ENCODE results near the gene HNRNPH1.

The HNRNPH1 gene

DNA sequence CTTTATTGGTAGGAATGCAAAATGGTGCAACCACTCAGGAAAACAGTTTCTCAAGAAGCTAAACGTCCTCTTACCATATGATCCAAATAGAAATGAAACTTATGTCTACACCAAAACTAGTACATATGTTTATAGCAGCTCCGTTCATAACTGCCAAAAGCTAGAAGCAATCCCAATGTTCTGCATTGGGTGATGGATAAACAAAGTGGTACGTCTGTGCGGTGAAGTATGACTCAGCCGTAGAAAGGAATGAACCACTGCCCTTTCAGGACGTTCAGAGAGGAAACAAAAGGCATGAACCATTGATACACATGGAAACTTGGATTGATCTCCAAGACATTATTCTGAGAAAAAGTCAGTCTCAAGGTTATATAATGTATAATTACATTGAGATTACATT lies 27.6 kb downstream of the HNRNPH1 start:
- H3K4me1 ChIP-seq (ENCODE audit: insufficient read depth, low read length) = no peaks in the 10 kb centered on the region
- H3K9ac ChIP-seq (ENCODE audit: low read depth, low read length) = no peak overlapping the region
- H3K27me3 ChIP-seq (ENCODE audit: insufficient read depth, low read length) = no peaks in the 10 kb centered on the region
- H3K27ac ChIP-seq (ENCODE audit: low read length) = no peak overlapping the region
- H3K36me3 ChIP-seq (ENCODE audit: insufficient read depth, low read depth, low read length) = peaks cover 92% of the 10 kb centered on the region
- no peak overlapping the region for H3K4me3 ChIP-seq (ENCODE audit: low read length)
- no peaks in the 10 kb centered on the region for H3K9me3 ChIP-seq (ENCODE audit: insufficient read depth, low read depth, low read length)

DNA sequence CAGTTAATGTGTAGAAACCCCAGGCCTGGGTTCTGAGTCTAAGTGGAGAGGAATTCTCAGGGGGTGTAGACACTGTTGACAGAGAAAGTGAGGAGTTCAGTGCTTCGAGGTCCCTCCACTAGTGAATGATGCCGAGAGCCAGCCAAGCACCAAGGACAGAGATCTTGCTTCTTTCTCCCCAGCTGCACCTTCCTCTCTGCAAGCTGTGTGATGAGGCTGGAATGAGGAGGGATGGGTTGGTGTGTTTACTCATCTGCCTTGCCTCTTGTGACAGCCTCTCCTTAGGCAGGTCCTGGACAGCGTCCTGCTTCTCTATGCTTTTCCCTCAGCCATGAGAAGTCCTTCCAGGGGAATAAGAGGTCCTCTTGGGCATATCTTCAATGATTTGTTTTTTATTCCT lies 35.3 kb downstream of the HNRNPH1 start:
- Histone ChIP-seq H3K27ac (ENCODE audit: low read length) (no peak overlapping the region), H3K27me3 (ENCODE audit: insufficient read depth, low read length) (no peaks in the 10 kb centered on the region), H3K36me3 (ENCODE audit: insufficient read depth, low read depth, low read length) (peaks cover 76% of the 10 kb centered on the region)

DNA sequence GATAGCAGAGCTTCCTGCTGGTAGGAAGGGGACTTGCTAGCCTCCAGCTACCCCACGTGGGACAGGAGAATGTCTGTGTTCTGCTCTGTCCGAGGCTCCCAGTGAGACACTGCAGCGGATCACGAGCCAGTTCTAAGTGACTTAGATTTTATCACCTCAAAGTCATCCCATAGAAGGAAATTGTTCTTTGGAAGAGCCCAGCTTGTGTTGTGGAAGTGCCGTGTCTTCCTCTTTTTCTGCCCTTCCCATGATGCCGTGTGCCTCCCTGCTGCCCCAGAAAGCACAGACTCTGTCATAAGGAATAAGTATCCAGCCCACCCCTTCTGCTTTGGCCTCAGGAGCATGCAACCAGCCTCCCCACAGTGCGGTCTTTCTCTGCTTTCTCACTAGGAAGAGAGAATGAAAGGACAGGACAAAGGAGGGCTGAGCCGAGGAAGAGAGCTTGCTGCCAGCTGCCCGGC lies 37.5 kb downstream of the HNRNPH1 start:
- H3K4me1 ChIP-seq (ENCODE audit: insufficient read depth, low read length) = no peaks in the 10 kb centered on the region
- H3K9me3 ChIP-seq (ENCODE audit: insufficient read depth, low read depth, low read length) = no peaks in the 10 kb centered on the region
- H3K4me3 ChIP-seq (ENCODE audit: low read length) = no peak overlapping the region
- H3K27ac ChIP-seq (ENCODE audit: low read length) = no peak overlapping the region
- no peak overlapping the region for H3K9ac ChIP-seq (ENCODE audit: low read depth, low read length)
- no peaks in the 10 kb centered on the region for H3K27me3 ChIP-seq (ENCODE audit: insufficient read depth, low read length)
- H3K36me3 ChIP-seq (ENCODE audit: insufficient read depth, low read depth, low read length) = peaks cover 65% of the 10 kb centered on the region

More for the DNA sequence above, 35.3 kb downstream of the HNRNPH1 start:
- H3K9me3 ChIP-seq (ENCODE audit: insufficient read depth, low read depth, low read length) = no peaks in the 10 kb centered on the region
- H3K4me1 ChIP-seq (ENCODE audit: insufficient read depth, low read length) = no peaks in the 10 kb centered on the region
- H3K4me3 ChIP-seq (ENCODE audit: low read length) = no peak overlapping the region
- H3K9ac ChIP-seq (ENCODE audit: low read depth, low read length) = no peak overlapping the region

DNA sequence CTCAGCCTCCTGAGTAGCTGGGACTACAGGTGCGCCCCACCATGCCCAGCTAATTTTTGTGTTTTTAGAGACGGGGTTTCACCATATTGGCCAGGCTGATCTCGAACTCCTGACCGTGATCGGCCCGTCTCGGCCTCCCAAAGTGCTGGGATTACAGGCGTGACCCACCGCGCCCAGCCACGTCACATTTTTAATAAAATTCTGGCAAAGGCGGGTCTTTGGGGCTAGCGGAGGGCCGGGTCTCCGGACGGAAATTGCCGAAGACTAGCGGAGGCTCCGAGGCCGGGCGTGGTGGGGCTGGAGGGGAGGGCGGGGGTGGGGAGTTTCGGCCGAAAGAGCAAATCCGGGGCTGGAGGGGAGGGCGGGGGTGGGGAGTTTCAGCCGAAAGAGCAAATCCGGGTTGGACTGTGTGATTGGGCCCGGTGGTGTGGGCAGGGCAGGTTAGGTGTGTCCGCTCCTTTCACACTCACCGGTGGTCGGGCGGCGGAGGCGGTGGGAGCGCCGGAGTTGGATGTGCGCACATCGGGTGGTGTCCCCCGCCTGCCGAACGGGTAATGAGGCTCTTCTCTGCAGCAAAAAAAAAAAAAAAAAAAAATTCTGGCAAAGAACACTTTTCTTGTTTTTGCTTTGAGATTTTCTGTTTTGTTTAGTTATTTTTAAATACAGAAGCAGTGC lies 46.0 kb downstream of the HNRNPH1 start:
- Histone ChIP-seq H3K36me3 (ENCODE audit: insufficient read depth, low read depth, low read length) (peaks cover 65% of the 10 kb centered on the region), H3K27ac (ENCODE audit: low read length) (no peak overlapping the region), H3K4me1 (ENCODE audit: insufficient read depth, low read length) (no peaks in the 10 kb centered on the region), H3K9me3 (ENCODE audit: insufficient read depth, low read depth, low read length) (no peaks in the 10 kb centered on the region), H3K4me3 (ENCODE audit: low read length) (no peak overlapping the region), H3K27me3 (ENCODE audit: insufficient read depth, low read length) (no peaks in the 10 kb centered on the region), H3K9ac (ENCODE audit: low read depth, low read length) (no peak overlapping the region)

DNA sequence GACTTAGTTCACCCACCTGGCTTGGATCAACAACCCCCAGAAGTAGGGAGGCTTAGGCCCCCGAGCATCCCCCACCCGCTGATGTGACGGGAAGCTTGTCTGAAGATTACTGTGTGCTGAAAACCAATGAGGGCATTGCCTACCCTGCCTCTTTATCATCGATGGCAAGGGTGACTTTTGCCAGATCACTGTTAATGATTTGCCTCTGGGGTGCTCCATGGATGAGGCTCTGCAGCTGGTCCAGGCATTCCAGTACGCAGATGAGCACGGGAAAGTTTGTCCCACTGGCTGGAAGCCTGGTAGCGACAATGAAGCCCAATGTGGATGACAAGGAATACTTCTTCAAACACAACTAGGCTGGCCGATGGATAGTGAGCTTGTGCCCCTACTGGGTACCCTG lies 51.1 kb downstream of the HNRNPH1 start:
- Histone ChIP-seq H3K36me3 (ENCODE audit: insufficient read depth, low read depth, low read length) (peaks cover 80% of the 10 kb centered on the region), H3K27me3 (ENCODE audit: insufficient read depth, low read length) (no peaks in the 10 kb centered on the region), H3K27ac (ENCODE audit: low read length) (no peak overlapping the region)

DNA sequence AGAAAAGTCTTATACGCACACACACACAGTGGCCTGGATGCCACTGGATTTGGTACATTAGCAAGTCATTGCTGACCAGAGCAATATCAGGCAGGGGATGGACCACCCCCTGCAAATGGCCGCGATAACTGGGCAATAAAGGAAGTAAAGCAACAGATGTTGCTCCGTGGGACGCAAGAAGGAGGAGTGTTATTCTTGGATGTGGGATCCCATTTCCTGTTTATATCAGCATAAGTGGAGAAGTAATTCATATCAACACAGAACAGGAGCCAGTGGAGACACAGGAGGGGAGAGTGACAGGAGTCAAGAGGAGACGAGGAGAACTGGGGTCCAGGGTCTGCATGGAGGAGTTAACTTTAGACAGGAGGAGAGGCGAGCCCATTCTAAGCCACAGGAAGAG lies 54.8 kb downstream of the HNRNPH1 start:
- Histone ChIP-seq H3K36me3 (ENCODE audit: insufficient read depth, low read depth, low read length) (peaks cover 91% of the 10 kb centered on the region), H3K27me3 (ENCODE audit: insufficient read depth, low read length) (no peaks in the 10 kb centered on the region), H3K9me3 (ENCODE audit: insufficient read depth, low read depth, low read length) (no peaks in the 10 kb centered on the region), H3K9ac (ENCODE audit: low read depth, low read length) (no peak overlapping the region), H3K4me3 (ENCODE audit: low read length) (no peak overlapping the region), H3K27ac (ENCODE audit: low read length) (no peak overlapping the region), H3K4me1 (ENCODE audit: insufficient read depth, low read length) (no peaks in the 10 kb centered on the region)

More for the DNA sequence above, 51.1 kb downstream of the HNRNPH1 start:
- no peak overlapping the region for H3K4me3 ChIP-seq (ENCODE audit: low read length)
- H3K4me1 ChIP-seq (ENCODE audit: insufficient read depth, low read length) = no peaks in the 10 kb centered on the region
- H3K9me3 ChIP-seq (ENCODE audit: insufficient read depth, low read depth, low read length) = no peaks in the 10 kb centered on the region
- no peak overlapping the region for H3K9ac ChIP-seq (ENCODE audit: low read depth, low read length)

DNA sequence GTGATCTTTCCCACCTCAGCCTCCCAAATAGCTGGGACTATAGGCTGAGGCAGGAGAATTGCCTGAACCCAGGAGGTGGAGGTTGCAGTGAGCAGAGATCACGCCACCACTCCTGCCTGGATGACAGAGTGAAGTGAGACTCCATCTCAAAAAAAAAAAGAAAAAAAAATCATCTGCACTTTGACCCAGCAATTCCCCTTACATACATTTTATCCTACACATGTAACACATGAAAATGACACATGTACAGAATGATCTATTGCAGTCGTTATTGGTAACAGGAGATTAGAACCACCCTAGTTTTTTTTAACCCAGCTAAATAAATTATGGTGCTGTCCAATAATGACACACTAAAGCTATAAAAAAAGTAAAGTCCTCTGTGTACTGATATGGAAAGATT lies 58.9 kb downstream of the HNRNPH1 start:
- Histone ChIP-seq H3K27ac (ENCODE audit: low read length) (no peak overlapping the region), H3K27me3 (ENCODE audit: insufficient read depth, low read length) (no peaks in the 10 kb centered on the region), H3K9ac (ENCODE audit: low read depth, low read length) (no peak overlapping the region), H3K36me3 (ENCODE audit: insufficient read depth, low read depth, low read length) (peaks cover 85% of the 10 kb centered on the region), H3K4me3 (ENCODE audit: low read length) (no peak overlapping the region), H3K9me3 (ENCODE audit: insufficient read depth, low read depth, low read length) (no peaks in the 10 kb centered on the region), H3K4me1 (ENCODE audit: insufficient read depth, low read length) (no peaks in the 10 kb centered on the region)
